HG03045 (cell line): ENCODE data around the gene LRMDA.

ENCODE experiments used
- ATAC-seq: cut with Tn5 transposase; IDR thresholded peaks from one replicate; pipeline ENCODE4 v1.9.1; 2021; ENCODE audit warnings: mild to moderate bottlenecking, moderate library complexity; ENCODE audit not compliant: unreplicated experiment

The LRMDA gene

DNA sequence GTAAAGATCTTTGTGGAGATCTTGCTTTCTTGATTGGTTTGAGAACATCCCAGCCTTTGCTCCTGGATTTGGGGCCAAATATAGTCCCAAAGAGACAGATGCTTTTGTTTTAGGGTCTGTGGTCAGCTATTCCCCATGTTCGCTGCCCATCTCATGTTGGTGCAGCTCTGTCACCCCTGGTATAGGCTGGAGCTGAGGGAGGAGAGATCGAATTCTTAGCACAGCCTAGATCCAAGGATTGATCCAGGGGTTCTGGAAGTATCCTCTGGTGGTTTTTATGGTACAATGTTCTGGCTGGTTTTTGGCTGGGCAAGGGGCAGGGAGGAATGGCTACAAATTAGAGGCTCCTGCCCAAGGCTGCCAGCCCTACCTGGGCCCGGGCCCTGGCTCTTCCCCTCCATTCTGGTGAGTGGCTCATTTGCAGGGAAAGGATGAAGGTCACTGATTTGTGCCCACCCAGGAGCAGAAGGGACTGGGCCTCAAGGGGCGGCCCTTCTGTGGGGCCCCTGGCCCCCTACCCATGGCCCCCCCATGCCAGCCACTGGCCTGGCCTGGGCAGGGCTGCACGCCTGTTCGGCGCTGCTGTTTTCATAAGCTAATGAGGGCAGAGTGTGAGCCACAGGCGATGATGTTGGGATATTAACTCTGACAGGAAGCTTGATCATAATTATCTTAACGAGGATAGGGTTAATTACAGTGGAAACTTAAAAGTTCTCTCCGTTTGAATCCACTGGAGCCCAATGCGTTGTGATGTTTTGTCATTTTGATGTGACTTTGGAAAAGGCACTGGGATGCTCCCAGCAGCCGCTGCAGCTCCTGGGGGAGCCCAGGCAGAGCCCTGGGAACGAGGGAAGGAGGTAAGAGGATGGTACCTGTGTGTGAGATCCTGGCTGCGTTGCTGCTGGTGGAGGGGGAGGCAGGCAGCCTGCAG is 600.6 kb downstream of the LRMDA start:
- no peak for ATAC-seq

DNA sequence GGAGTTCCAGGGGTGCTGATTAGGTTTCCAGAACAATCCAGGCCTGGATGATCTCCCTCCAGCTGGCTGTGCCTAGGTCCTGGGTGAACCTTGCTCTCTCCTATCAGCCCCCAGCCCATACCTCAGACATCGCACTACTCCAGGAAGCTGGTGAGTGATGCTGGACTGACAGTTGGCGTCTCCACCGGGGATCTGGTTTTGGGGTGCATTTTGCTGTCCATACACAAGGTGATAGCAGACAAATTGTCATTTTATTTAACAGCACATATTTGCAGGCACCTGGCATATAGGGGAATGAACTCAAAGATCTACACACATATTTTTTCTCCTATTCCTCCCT is 601.2 kb downstream of the LRMDA start:
- no peak for ATAC-seq

DNA sequence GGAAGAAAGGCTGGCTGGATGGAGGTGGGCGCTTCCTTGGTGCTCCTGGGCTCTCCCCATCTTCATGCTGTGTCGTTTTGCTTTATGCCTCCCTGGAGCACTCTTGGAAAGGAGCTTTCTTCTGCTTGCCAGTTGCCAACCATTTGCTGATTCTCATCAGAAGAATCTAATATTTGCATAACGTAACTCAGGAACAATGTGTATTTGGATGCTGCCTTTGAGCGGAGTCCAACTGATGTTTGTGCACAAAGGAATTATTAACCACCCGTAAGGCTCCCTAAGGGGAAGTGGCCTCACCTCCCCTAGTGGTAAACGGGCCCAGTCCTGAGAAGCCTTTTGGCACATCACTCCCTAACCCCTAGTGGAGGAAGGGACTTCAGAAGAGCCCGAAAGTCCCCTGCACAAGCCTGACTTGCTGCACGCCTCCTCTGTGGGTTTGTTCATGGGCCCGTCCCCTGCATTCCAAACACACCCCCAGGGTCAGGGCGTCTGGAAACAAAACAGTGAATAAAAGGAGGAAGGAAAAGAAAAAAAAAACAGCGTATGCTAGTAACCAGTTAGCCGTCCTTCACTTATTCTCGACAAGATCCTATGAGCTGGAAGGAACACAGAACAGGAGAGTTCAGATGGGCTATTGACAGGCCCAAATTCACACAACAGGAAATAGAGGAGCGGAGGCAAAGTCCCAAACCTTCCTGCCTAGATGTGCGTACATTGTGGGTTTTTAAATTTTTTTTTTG is 602.2 kb downstream of the LRMDA start:
- ATAC-seq, result no peak

- no peak for ATAC-seq
Observed at GRCh38 chr10:76034353-76035205, 603.2 kb downstream of the LRMDA start.

- no peak for ATAC-seq
Observed at GRCh38 chr10:76035206-76036110, 604.0 kb downstream of the LRMDA start.

DNA sequence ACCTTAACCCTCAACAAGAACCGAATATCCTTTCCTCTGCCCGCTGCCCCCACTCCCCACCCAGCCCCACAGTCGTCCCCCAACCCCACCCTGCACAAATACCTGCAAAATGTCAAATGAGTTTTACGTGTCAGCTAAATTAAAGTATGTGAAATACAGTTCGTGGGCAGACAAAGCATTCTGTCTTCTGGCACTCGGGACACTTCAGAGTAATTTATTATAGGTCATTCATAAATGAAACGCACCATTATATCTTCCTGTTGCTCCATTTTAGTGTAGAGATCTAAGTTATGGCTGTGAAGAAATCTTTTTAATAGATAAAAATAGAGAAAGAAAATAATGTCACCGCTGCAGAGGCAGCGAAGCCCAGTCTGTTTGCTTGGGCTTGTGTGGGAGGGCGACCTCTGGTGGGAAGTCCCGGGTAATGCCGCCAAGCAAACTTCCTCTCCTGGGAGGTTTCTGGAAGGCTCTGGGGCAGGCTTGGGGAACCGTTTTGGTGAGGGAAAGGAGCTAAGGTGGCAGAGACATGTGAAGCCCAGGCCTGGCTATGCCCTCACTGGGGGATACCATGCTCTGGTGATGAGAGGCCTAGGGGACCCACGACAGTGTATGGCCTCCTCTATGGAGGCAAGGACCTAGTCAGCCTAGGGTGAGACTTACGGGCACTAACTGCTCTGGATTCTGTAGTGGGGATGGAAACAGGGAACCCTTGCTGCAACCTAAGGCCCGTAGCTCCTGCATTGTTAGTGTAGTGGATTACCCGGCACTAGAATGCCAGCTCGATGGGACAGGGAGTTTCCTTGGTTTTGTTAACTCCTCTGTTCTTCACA is 604.9 kb downstream of the LRMDA start:
- ATAC-seq, result peak; percentile 79

DNA sequence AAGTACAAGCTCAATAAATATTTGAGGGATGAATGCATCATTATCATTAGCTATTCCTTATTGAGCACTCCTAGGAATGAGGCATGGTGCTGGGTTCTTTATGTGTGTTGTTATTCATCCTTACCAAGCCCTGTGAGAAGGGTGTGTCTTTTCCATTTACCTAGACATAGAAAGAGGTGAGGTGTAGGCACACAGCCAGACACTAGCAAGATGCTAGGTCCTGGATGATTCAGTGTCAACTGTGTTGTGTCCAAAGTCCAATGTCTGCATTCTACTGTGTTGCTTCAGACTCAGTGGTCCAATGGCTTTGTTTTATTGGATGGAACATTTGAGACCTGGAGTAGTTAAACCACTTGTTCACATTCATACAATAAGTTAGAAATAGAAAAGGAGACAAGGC is 605.5 kb downstream of the LRMDA start:
- no peak for ATAC-seq

DNA sequence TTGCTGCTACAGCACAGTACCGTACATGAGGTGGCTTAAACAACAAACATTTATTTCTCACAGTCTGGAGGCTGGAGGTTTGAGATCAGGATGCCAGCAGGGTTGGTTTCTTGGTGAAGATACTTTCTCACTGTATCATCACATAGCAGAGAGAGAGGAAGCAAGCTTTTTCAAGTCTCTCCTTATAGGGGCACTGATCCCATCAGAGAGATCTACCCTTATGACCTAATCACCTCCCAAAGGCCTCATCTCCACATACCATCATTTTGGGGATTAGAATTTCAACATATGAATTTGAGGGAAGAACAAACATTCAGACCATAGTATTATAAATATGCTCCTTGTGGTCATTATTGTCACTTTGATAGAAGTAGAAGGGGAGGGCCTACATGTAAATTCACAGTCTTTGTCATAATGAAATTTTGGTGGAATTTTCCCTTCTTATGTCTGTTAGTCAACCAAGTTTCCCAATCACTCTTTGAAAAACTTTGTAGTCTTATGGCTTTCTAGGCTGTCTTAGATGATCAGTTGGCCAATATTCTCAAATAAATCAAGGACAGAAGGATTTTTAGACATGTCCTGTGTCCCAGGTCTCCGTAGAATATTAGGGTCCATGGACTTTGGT is 606.2 kb downstream of the LRMDA start:
- ATAC-seq, result no peak

DNA sequence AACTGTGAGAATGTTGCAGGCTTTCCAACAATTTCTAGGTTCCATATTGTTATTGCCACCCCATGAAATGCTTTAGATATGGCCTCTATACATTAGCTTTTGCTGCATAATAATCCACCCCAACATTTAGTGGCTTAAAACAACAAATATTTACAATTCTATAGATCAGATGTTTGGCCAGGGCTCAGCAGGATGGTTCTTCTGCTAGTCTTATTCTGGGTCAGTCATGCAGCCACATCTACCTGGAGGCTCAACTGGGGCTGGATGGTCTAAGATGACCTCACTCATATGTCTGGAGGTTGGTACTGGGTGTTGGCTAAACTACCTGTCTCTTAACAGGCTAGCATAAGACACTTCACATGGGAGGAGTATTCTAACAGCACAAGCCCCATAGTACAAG is 607.3 kb downstream of the LRMDA start:
- no peak for ATAC-seq

- ATAC-seq, result no peak
Observed at GRCh38 chr10:76040107-76040829, 608.8 kb downstream of the LRMDA start.

DNA sequence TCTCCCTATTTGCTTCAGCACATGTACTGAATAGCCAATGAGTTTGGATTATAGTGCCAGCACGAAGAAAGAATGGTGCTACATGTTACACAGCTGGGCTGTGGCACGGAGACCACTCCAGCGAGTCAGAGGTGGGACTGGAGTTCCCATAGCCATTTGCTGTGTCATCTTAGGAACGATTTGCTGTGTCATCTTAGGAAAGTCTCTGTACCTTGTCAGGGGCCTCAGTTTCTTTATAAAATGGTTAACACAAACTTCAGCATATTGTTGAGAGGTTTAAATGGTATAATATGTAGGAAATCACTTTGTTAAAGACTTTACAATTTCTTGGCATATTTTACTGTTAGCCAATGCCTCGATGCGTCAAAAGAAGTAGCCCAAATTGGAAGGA is 609.4 kb downstream of the LRMDA start:
- ATAC-seq, result no peak

- ATAC-seq, result no peak
Observed at GRCh38 chr10:76041551-76041950, 610.1 kb downstream of the LRMDA start.

- no peak for ATAC-seq
Observed at GRCh38 chr10:76043261-76043660, 611.8 kb downstream of the LRMDA start.

DNA sequence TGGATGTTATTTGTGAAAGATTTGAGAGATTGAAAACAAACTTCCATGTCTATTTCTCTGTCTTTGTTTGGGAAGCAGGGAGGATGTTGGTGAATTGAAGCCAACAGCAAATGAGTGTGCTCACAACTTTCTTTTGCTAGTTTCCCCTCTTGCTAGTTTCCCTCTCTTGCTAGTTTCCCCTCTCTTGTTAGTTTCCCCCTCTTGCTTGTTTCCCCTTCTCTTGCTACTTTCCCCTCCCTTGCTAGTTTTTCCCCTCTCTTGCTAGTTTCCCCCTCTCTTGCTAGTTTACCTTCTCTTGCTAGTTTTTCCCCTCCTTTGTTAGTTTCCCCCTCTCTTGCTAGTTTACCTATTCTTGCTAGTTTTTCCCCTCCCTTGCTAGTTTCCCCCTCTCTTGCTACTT is 613.3 kb downstream of the LRMDA start:
- no peak for ATAC-seq

DNA sequence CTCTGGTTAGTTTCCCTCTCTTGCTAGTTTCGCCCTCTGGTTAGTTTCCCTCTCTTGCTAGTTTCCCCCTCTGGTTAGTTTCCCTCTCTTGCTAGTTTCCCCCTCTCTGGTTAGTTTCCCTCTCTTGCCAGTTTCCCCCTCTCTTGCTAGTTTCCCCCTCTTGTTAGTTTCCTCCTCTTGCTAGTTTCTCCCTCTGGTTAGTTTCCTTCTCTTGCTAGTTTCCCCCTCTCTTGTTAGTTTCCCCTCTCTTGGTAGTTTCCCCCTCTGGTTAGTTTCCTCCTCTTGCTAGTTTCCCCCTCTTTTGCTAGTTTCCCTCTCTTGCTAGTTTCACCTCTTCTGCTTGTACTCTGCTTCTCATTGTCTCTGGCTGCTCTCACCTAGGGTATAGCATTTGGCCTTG is 613.8 kb downstream of the LRMDA start:
- ATAC-seq, result no peak

DNA sequence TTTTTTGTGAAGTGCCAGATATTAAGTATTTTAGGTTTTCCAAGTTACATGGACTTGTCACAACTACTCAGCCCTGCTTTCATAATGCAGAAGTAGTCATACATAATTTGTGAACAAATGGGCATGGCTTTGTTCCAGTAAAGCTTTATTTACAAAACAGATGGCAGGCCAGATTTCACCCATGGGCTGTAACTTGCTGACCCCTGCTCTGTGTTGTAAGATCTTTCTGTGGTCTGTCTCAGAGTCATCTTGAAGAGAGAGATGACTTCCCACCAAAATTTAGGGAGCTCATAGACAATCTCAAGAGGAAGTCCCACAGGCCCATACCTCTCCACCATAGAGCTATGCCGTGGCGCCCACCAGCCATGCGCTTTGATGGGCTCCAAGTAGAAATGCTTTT is 616.1 kb downstream of the LRMDA start:
- ATAC-seq, result no peak

- ATAC-seq, result no peak
Observed at GRCh38 chr10:76049581-76050290, 618.3 kb downstream of the LRMDA start.

DNA sequence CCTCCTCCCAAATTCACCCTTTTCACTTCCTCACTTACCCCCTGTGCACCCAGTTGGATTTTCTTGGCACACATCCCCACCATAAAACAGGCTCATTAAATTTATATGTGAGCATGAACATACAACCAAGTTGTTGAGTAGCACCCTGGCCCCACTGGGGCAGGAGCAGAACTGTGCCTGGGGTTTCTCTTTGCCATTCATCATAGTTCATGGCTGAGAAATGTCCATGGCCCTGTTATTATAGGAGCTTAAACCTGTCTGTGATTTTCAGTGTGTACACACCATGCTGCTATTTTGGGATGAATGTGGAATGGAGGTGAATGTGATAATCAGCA is 618.8 kb downstream of the LRMDA start:
- ATAC-seq, result no peak
